NT2/D1 (cell line): ENCODE data around the gene LPCAT4.

ENCODE experiments used
- SUZ12 ChIP-seq: IDR thresholded peaks from 2 replicates; pipeline ENCODE4 v1.6.1; 2011; ENCODE audit not compliant: insufficient read length, insufficient read depth; ENCODE audit errors: extremely low read depth
- YY1 ChIP-seq: IDR thresholded peaks from 2 replicates; pipeline ENCODE4 v1.6.1; 2011; ENCODE audit not compliant: insufficient read length, insufficient read depth

- TF ChIP-seq YY1 (no peak), SUZ12 (no peak)
Observed at GRCh38 chr15:34358948-34359347, 8.0 kb downstream of the LPCAT4 start.
